Osteocyte (in vitro differentiated cells): ENCODE measurements around the gene C1QTNF1. TPM values are rescaled to one million over a fixed set of nuclear protein-coding genes. Genes with fewer than 3 reads are reported as not detected.
A peak's percentile ranks its signal among the peaks of the same experiment; 100 is the strongest.

Source experiments
- DNase-seq: peaks from one replicate; pipeline ENCODE4 v3.0.0; 2021; ENCODE audit warnings: mixed read lengths; ENCODE audit not compliant: unreplicated experiment; ENCODE audit errors: extremely low spot score
- H3K27ac Mint-ChIP-seq: one replicate; pipeline ENCODE4 v1.8.0; 2021; ENCODE audit warnings: mild to moderate bottlenecking, mixed read lengths; ENCODE audit not compliant: unreplicated experiment
- H3K27me3 Mint-ChIP-seq: one replicate; pipeline ENCODE4 v1.8.0; 2021; ENCODE audit warnings: mixed read lengths; ENCODE audit not compliant: unreplicated experiment
- H3K36me3 Mint-ChIP-seq: one replicate; pipeline ENCODE4 v1.8.0; 2021; ENCODE audit warnings: mixed read lengths; ENCODE audit not compliant: unreplicated experiment
- H3K4me1 Mint-ChIP-seq: one replicate; pipeline ENCODE4 v1.8.0; 2021; ENCODE audit warnings: mixed read lengths; ENCODE audit not compliant: unreplicated experiment
- H3K4me3 Mint-ChIP-seq: one replicate; pipeline ENCODE4 v1.8.0; 2021; ENCODE audit warnings: mild to moderate bottlenecking, moderate library complexity, mixed read lengths; ENCODE audit not compliant: unreplicated experiment
- H3K9me3 Mint-ChIP-seq: one replicate; pipeline ENCODE4 v1.8.0; 2021; ENCODE audit warnings: mixed read lengths; ENCODE audit not compliant: unreplicated experiment
- total RNA-seq: library from RNA; stranded (reverse); gene quantifications from 2 replicates; pipeline ENCODE4 v1.2.1, GENCODE V29; 2021
- TF ChIP-seq, protein P1 (sequence below): fragments of 200-600 bp; sonication (generic); IDR thresholded peaks from 2 replicates; pipeline ENCODE4 v1.5.0; 2021; ENCODE audit warnings: antibody characterized with exemption, mild to moderate bottlenecking, moderate library complexity

The C1QTNF1 gene
- total RNA-seq, 1 donor from 2014 or later: 203 TPM

DNA sequence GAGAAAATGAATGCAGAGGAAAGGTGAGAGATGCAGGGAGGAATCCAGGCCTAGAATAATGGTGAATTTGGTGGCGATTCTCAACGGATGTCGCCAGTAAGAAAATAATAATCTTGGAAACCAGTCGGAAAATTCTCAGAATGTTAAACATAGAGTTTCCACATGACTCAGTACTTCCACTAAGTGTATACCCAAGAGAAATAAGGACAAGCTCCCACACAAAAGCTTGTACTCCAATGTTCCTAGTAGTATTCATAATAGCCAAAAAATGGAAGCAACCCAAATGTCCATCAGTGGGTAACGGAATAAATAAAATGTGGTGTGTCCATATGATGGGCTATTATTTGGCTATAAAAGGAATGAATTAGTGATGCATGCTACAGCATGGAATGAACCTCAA, 31.2 kb downstream of the C1QTNF1 start:
- TF ChIP-seq, protein P1, sequence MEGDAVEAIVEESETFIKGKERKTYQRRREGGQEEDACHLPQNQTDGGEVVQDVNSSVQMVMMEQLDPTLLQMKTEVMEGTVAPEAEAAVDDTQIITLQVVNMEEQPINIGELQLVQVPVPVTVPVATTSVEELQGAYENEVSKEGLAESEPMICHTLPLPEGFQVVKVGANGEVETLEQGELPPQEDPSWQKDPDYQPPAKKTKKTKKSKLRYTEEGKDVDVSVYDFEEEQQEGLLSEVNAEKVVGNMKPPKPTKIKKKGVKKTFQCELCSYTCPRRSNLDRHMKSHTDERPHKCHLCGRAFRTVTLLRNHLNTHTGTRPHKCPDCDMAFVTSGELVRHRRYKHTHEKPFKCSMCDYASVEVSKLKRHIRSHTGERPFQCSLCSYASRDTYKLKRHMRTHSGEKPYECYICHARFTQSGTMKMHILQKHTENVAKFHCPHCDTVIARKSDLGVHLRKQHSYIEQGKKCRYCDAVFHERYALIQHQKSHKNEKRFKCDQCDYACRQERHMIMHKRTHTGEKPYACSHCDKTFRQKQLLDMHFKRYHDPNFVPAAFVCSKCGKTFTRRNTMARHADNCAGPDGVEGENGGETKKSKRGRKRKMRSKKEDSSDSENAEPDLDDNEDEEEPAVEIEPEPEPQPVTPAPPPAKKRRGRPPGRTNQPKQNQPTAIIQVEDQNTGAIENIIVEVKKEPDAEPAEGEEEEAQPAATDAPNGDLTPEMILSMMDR: no peak
- Mint-ChIP-seq H3K4me3 (no peak overlapping the region), H3K27ac (no peak overlapping the region), H3K36me3 (peaks cover 17% of the 10 kb centered on the region), H3K9me3 (peaks cover 21% of the 10 kb centered on the region), H3K27me3 (peaks cover 8% of the 10 kb centered on the region), H3K4me1 (peaks cover 8% of the 10 kb centered on the region)
- no peak for DNase-seq

DNA sequence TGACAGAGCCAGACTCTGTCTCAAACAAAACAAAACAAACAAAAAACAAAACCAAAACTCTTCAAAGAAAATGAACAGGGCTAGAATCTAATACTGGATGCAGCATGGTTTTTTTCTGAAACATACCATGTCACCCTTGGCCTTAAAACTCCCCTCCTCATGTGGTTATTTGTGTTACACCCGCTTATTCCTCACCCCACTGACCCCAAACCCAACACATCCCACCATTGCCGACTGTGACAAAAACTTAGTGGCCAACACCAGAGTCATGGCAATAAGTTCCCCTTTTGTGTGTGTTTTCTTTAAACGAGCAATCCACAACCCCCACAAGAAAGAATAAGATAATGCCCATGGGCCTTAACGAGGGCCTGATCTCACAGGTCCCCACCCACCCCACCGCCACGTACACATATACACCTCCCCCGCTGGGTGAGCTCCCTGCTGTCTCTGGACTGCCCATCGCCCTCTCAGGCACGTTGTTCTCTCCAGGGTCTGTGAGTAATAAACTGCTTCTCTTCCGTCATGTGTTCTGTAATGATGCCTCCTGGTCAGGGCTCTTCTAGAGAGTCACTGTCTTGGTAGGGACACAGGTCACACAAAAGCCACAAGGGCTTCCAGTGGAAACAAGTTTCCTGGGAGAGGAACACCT, 33.9 kb downstream of the C1QTNF1 start:
- H3K36me3 Mint-ChIP-seq: peaks cover 2% of the 10 kb centered on the region

DNA sequence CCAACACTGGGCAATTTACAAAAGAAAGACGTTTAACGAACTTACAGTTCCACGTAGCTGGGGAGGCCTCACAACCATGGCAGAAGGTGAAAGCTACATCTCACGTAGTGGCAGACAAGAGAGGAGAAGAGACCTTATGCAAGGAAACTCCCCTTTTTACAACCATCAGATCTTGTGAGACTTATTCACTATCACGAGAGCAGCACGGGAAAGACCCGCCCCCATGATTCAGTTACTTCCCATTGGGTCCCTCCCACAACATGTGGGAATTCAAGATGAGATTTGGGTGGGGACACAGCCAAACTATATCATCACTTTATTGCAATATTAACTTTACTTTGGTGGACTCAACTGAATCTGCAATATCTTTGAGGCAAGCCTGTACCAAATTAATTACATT, 38.7 kb downstream of the C1QTNF1 start:
- no peak overlapping the region for H3K27ac Mint-ChIP-seq
- TF ChIP-seq, protein P1: no peak
- H3K36me3 Mint-ChIP-seq: peaks cover 2% of the 10 kb centered on the region
- H3K27me3 Mint-ChIP-seq: peaks cover 27% of the 10 kb centered on the region
- H3K4me1 Mint-ChIP-seq: no peaks in the 10 kb centered on the region
- no peak overlapping the region for H3K4me3 Mint-ChIP-seq
- DNase-seq: no peak
- peaks cover 6% of the 10 kb centered on the region for H3K9me3 Mint-ChIP-seq

More for the DNA sequence above, 33.9 kb downstream of the C1QTNF1 start:
- no peak overlapping the region for H3K27ac Mint-ChIP-seq
- TF ChIP-seq, protein P1: no peak
- H3K4me1 Mint-ChIP-seq: peaks cover 8% of the 10 kb centered on the region
- no peak overlapping the region for H3K4me3 Mint-ChIP-seq
- peaks cover 21% of the 10 kb centered on the region for H3K9me3 Mint-ChIP-seq
- DNase-seq: no peak
- H3K27me3 Mint-ChIP-seq: peaks cover 12% of the 10 kb centered on the region

DNA sequence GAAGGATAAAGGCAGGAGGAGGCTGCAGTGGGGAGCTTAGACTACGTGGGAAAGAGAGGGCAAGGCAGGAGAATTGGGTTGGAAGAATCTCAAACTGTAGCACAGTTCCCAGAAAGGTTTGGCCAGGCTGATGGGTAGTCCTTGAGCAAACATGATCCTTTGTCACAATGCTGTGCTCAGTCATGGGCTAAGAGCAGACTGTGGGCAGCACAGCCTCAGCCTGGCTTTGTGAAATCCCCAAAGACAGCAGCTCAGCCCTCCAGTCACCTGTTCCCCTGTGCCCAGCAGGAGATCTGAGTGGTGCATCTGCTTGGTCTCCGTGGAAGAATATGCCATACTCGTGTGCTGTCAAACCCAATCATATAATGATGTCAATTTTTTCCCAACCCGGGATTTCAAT, 40.1 kb downstream of the C1QTNF1 start:
- Mint-ChIP-seq H3K36me3 (no peaks in the 10 kb centered on the region), H3K4me3 (no peak overlapping the region), H3K4me1 (no peaks in the 10 kb centered on the region), H3K27me3 (peaks cover 25% of the 10 kb centered on the region), H3K27ac (no peak overlapping the region), H3K9me3 (no peaks in the 10 kb centered on the region)
- TF ChIP-seq, protein P1: no peak
- DNase-seq: no peak

DNA sequence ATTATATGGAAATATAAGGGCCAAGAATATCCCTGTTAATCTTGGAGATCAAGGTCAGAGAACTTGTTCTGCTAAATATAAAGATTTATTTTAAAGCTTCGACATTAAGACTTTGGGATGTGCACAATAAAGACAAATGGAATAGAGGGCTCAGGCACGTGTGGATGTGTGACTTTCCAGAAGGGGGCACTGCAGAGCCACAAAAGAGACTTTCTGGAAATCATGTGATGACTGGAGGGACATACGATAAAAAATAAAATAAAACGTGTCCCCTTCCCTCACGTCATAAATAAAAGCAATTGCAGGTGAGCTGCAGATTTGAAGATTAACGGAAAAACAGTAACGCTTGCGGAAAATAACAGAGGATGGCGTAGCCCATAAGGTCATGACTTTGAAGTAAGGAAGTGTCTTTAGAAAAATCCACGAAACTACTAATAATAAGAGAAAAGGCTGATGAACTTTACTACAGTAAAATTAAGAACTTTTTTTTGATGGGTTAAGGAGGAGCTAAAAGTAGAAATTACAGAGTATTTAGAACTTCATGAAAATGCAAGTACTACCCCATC, 41.2 kb downstream of the C1QTNF1 start:
- Mint-ChIP-seq H3K4me3 (no peak overlapping the region), H3K4me1 (no peaks in the 10 kb centered on the region), H3K9me3 (no peaks in the 10 kb centered on the region), H3K36me3 (no peaks in the 10 kb centered on the region), H3K27ac (no peak overlapping the region), H3K27me3 (peaks cover 30% of the 10 kb centered on the region)
- TF ChIP-seq, protein P1: peak; percentile 50
- no peak for DNase-seq
